Activated T-cell treated with anti-CD3 and anti-CD28 coated beads, Interleukin-2, amount 50 U/mL, for 72 hours (primary cell): ENCODE results near the gene OR1E2. TPM values are rescaled to one million over a fixed set of nuclear protein-coding genes. Genes with fewer than 3 reads are reported as not detected.
"Not testable (repeated sequence)": the region's sequence is repeated elsewhere in the genome, so short reads cannot be mapped to it uniquely, and the experiment has no call there.

Experiments used
- ATAC-seq, 2 donors: fragments of 150-1000 bp; cut with Tn5 transposase; replicated peaks in 1 of 2; 2 replicates each; pipeline ENCODE4 v1.10.0; 2021; ENCODE audit warnings: moderate library complexity in 2 of 2, mild to moderate bottlenecking in 1 of 2
- DNase-seq, 2 donors: peaks; one replicate each; pipeline ENCODE4 v3.0.0; 2021 to 2022; ENCODE audit warnings: mixed read lengths in 1 of 2
- H3K27ac Mint-ChIP-seq: one replicate; pipeline ENCODE4 v1.8.0; 2022; ENCODE audit warnings: mild to moderate bottlenecking, moderate library complexity, mixed read lengths
- H3K27me3 Mint-ChIP-seq: one replicate; pipeline ENCODE4 v1.8.0; 2022; ENCODE audit warnings: low read depth, mixed read lengths
- H3K36me3 Mint-ChIP-seq, 2 donors: one replicate each; pipeline ENCODE4 v1.8.0; 2022; ENCODE audit warnings: mixed read lengths in 2 of 2, mild to moderate bottlenecking in 1 of 2; ENCODE audit not compliant: insufficient read depth in 2 of 2
- H3K4me1 Mint-ChIP-seq: one replicate; pipeline ENCODE4 v1.8.0; 2022; ENCODE audit warnings: low read depth, mixed read lengths
- H3K4me3 Mint-ChIP-seq, 2 donors: one replicate each; pipeline ENCODE4 v1.8.0; 2022; ENCODE audit warnings: mild to moderate bottlenecking in 2 of 2, mixed read lengths in 2 of 2, moderate library complexity in 2 of 2
- H3K9me3 Mint-ChIP-seq, 2 donors: one replicate each; pipeline ENCODE4 v1.8.0; 2022; ENCODE audit warnings: mixed read lengths in 2 of 2
- total RNA-seq, 2 donors: library from RNA; stranded (reverse); gene quantifications; one replicate each; pipeline ENCODE4 v1.2.3, GENCODE V29; 2022

OR1E2 gene
- total RNA-seq, 2 donors from 2014 or later, result not detected

DNA sequence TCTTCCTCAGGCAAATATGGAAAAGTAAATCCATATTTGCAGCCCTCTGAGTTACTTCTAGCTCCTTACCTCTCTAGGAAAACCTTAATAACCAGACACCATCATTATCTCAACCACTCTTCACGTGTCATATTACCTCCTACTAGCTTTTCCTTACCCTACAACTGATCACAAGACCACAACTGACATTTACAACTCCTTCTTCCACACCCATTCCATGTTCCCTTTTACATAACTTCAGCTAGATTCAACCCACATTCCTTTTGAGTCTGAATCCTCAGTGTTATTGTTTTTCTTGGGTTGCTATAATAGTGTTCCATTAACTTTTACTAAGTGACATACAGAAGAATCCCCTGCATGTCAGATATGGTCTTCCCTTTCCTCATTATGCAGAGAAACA lies 4.7 kb upstream of the OR1E2 start:
- no peak overlapping the region for H3K4me3 Mint-ChIP-seq
- ATAC-seq (no peak), DNase-seq (no peak)
- H3K4me1 Mint-ChIP-seq, result no peaks in the 10 kb centered on the region
- peaks cover 24% of the 10 kb centered on the region for H3K27me3 Mint-ChIP-seq
- no peak overlapping the region for H3K27ac Mint-ChIP-seq
- H3K36me3 Mint-ChIP-seq, result no peaks in the 10 kb centered on the region
- no peaks in the 10 kb centered on the region for H3K9me3 Mint-ChIP-seq

- DNase-seq, result peak; percentile 6 to 14
- not testable (repeated sequence) for ATAC-seq, H3K4me3 Mint-ChIP-seq, H3K27me3 Mint-ChIP-seq, H3K27ac Mint-ChIP-seq, H3K9me3 Mint-ChIP-seq, H3K36me3 Mint-ChIP-seq, H3K4me1 Mint-ChIP-seq
Measured at GRCh38 chr17:3433215-3433614, 426 bp downstream of the OR1E2 start.

DNA sequence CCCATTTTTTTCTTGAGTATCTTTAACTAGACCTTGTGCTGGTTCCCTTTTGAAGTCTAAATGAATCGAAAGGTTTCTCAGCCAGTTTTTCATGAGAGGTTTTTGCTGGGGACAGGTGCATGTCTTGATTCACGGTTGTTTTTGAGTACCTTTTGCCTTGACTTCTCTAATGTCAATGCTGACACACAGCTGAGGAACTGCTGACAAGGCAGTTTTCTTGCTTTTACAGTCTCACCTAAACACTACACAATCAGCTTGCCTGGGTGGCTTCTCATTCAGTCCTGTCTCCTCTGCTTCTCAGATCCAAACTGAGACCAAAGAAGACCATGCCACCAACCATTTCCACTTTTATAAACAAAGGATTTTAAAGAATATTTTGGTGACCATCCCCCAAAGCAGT lies 15.4 kb downstream of the OR1E2 start:
- H3K36me3 Mint-ChIP-seq, result no peaks in the 10 kb centered on the region
- peaks cover 12% of the 10 kb centered on the region for H3K27me3 Mint-ChIP-seq
- no peaks in the 10 kb centered on the region for H3K9me3 Mint-ChIP-seq
- no peaks in the 10 kb centered on the region for H3K4me1 Mint-ChIP-seq
- ATAC-seq (no peak), DNase-seq (no peak)
- no peak overlapping the region for H3K27ac Mint-ChIP-seq
- H3K4me3 Mint-ChIP-seq, result no peak overlapping the region

GRCh38 chr17:3415610-3416009 lies 18.0 kb downstream of the OR1E2 start:
- H3K36me3 Mint-ChIP-seq, result no peaks in the 10 kb centered on the region
- H3K27ac Mint-ChIP-seq, result no peak overlapping the region
- H3K4me1 Mint-ChIP-seq, result no peaks in the 10 kb centered on the region
- ATAC-seq, result no peak
- DNase-seq, result no peak
- no peaks in the 10 kb centered on the region for H3K9me3 Mint-ChIP-seq
- no peak overlapping the region for H3K4me3 Mint-ChIP-seq
- H3K27me3 Mint-ChIP-seq, result peaks cover 20% of the 10 kb centered on the region

- H3K27ac Mint-ChIP-seq, ATAC-seq, H3K4me3 Mint-ChIP-seq: not testable (repeated sequence)
Measured at GRCh38 chr17:3412216-3412615, 21.4 kb downstream of the OR1E2 start.

DNA sequence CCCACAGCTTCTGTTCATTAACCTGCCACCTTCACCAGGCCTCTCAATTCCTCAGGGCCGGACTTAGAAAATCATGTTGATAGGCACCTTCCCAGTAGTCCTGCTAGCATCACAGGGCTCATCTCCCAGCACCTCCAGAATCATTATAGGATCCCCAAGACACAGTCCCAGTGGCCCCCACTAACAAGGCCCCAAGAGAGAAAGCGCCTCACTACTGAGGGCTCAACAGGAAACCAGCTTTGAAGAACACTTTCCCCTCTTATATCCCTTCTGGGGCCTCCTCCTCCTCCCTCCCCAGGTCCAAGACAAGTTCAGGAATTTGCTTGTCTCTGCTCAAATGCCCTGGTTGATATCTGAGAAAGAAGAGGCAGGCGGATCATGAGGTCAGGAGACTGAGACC lies 22.6 kb downstream of the OR1E2 start, which contains the start of gene OR3A3:
Gene OR3A3, plus strand, starts transcription at position 301 of the 400 bp plus-strand sequence.
- peaks cover 4 to 5% of the 10 kb centered on the region in 2 donors for H3K36me3 Mint-ChIP-seq
- H3K9me3 Mint-ChIP-seq, result peaks cover 5 to 6% of the 10 kb centered on the region in 2 donors
- ATAC-seq (no peak), DNase-seq (no peak)
- H3K4me1 Mint-ChIP-seq, result no peaks in the 10 kb centered on the region
- no peak within 1 kb of the TSS for H3K4me3 Mint-ChIP-seq
- H3K27ac Mint-ChIP-seq, result no peak within 1 kb of the TSS
- peaks cover 21% of the 10 kb centered on the region for H3K27me3 Mint-ChIP-seq

More at GRCh38 chr17:3412216-3412615, 21.4 kb downstream of the OR1E2 start:
- not testable (repeated sequence) for H3K4me1 Mint-ChIP-seq, H3K9me3 Mint-ChIP-seq, H3K36me3 Mint-ChIP-seq, DNase-seq
- peaks cover 21% of the 10 kb centered on the region for H3K27me3 Mint-ChIP-seq

- H3K36me3 Mint-ChIP-seq, H3K4me3 Mint-ChIP-seq, ATAC-seq, H3K4me1 Mint-ChIP-seq, H3K27me3 Mint-ChIP-seq, H3K9me3 Mint-ChIP-seq, H3K27ac Mint-ChIP-seq, DNase-seq: not testable (repeated sequence)
Measured at GRCh38 chr17:3403856-3404255, 29.8 kb downstream of the OR1E2 start.

DNA sequence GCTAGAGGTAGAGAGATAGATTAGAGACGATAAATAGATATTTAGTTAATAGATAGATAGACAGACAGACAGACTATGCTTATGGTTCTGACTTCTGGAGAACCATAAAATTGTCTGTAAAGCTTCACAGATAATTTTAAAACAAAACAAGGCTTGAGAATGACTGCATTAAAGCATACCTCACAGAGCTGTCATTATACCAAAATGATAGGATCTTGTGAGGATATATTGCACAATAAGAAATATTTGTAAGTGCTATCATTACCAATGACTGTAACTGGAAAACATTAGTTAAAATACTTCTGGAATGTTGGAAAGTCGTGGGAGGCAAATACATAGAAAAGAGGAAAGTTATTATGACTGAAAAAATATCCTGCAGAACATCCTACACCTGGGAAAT lies 31.9 kb downstream of the OR1E2 start:
- no peak for ATAC-seq
- no peaks in the 10 kb centered on the region for H3K4me1 Mint-ChIP-seq
- no peaks in the 10 kb centered on the region for H3K36me3 Mint-ChIP-seq

DNA sequence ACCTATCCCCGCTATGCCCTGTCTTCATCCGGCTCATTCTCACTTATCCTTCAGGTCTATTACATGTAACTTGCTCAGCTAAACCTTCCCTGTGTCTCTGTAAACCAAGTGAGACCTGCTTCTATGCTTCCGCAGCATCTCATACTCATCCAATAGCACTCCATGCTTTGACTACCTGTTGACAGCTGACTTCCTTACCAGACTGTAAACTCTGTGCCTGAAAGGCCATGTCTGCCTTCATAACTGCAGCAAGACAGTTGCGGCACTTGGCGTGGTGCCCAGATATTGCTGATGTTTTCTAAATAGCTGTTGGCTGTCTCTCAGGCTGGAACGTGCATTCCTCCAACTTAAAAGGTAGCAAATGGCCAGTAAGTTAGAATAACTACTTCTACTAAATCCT lies 33.6 kb downstream of the OR1E2 start:
- Mint-ChIP-seq H3K27me3 (peaks cover 20% of the 10 kb centered on the region), H3K9me3 (peaks cover 3 to 4% of the 10 kb centered on the region in 2 donors), H3K36me3 (no peaks in the 10 kb centered on the region), H3K27ac (no peak overlapping the region), H3K4me3 (no peak overlapping the region), H3K4me1 (no peaks in the 10 kb centered on the region)
- ATAC-seq (no peak), DNase-seq (no peak)

More for the DNA sequence above, 31.9 kb downstream of the OR1E2 start:
- H3K4me3 Mint-ChIP-seq, result no peak overlapping the region
- H3K27me3 Mint-ChIP-seq, result peaks cover 14% of the 10 kb centered on the region
- H3K9me3 Mint-ChIP-seq, result peaks cover 3 to 7% of the 10 kb centered on the region in 2 donors
- H3K27ac Mint-ChIP-seq, result no peak overlapping the region
- DNase-seq, result no peak

GRCh38 chr17:3398310-3398709 lies 35.3 kb downstream of the OR1E2 start, which contains the start of gene OR1E1:
Gene OR1E1, minus strand, starts transcription at chr17:3398410. Its CDS starts 0 bp downstream, at chr17:3398410.
- Mint-ChIP-seq H3K4me1 (no peaks in the 10 kb centered on the region), H3K27me3 (peaks cover 20% of the 10 kb centered on the region), H3K36me3 (no peaks in the 10 kb centered on the region), H3K9me3 (peaks cover 3 to 4% of the 10 kb centered on the region in 2 donors), H3K4me3 (no peak within 1 kb of the TSS), H3K27ac (no peak within 1 kb of the TSS)
- DNase-seq (no peak), ATAC-seq (no peak)

DNA sequence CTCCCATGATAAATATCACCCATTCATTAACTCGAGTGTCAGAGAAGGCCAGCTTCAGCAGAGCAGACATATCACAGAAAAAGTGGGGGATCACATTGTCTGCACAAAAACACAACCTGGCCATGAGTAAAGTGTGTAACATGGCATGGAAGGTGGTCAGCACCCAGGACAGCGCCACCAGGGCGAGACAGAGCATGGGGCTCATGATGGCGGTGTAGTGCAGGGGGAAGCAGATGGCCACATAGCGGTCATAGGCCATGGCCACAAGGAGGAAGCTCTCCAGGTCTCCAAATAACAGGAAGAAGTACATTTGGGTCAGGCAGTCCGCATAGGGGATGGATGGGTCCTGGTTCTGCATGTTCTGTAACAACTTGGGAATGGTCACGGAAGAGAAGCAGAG lies 35.8 kb downstream of the OR1E2 start:
- H3K36me3 Mint-ChIP-seq, DNase-seq, H3K9me3 Mint-ChIP-seq, H3K4me3 Mint-ChIP-seq, H3K4me1 Mint-ChIP-seq, H3K27ac Mint-ChIP-seq, ATAC-seq: not testable (repeated sequence)
- H3K27me3 Mint-ChIP-seq, result peaks cover 20% of the 10 kb centered on the region

DNA sequence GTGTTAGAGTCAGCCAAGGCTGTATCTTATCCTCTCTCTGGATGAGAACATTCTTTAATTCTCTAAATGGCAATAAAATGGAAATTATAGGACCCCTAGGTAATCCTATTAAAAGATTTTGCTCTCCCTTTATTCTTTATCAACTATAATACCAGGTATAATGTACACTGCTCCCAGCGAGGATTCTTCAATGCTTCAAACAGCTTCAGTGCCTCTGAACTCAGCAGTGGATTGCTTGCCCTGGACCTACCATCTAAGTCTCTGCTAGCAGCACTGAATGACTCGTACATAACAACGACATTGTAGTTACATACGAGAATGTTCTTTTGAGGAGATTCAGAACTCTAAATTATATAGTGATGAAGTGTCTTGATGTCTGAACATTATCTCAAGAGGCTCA lies 43.9 kb downstream of the OR1E2 start:
- Mint-ChIP-seq H3K27me3 (peaks cover 15% of the 10 kb centered on the region), H3K9me3 (peaks cover 0 to 2% of the 10 kb centered on the region in 2 donors), H3K4me1 (peaks cover 10% of the 10 kb centered on the region), H3K36me3 (peaks cover 0 to 3% of the 10 kb centered on the region in 2 donors), H3K27ac (no peak overlapping the region), H3K4me3 (no peak overlapping the region)
- no peak for ATAC-seq
- DNase-seq, result no peak

GRCh38 chr17:3385869-3386816 lies 47.5 kb downstream of the OR1E2 start, which contains the start of gene OR3A2:
Gene OR3A2, minus strand, starts transcription at chr17:3386308.
- Mint-ChIP-seq H3K27me3 (peaks cover 7% of the 10 kb centered on the region), H3K4me1 (peaks cover 10% of the 10 kb centered on the region), H3K9me3 (no peaks in the 10 kb centered on the region), H3K27ac (peak within 1 kb of the TSS; percentile 94), H3K4me3 (peak within 1 kb of the TSS; percentile 87 to 92), H3K36me3 (peaks cover 0 to 3% of the 10 kb centered on the region in 2 donors)
- ATAC-seq (peak; percentile 99), DNase-seq (peak; percentile 64 to 73)
